PC-3 (cell line): ENCODE measurements around the gene TNFSF10. TPM values are rescaled to one million over a fixed set of nuclear protein-coding genes. Genes with fewer than 3 reads are reported as not detected.

Experiments used
- ATAC-seq: fragments of 200-7000 bp; cut with Tn5 transposase; 2 replicates; pipeline ENCODE4 v1.9.1; 2020; ENCODE audit warnings: mild to moderate bottlenecking, moderate library complexity
- BruUV-seq: library from RNA; stranded (reverse); fragments of 400-500 nt; replicated peaks from 2 replicates; lab custom pipeline; 2021; lab: Mats Ljungman, UMichigan
- CTCF ChIA-PET: fragments of 300-600 bp; sonication (Branson Sonifier 250); formaldehyde crosslinking; loops from one replicate; lab custom pipeline; 2022; ENCODE audit warnings: antibody characterized with exemption; lab: Charles Lee
- POLR2A ChIA-PET: fragments of 300-600 bp; sonication (Branson Sonifier 250); formaldehyde crosslinking; loops from one replicate; lab custom pipeline; 2022; ENCODE audit warnings: antibody characterized with exemption; ENCODE audit not compliant: unreplicated experiment; lab: Charles Lee
- DNase-seq: peaks from one replicate; pipeline ENCODE4 v3.0.0-alpha.2; 2015
- H2AFZ ChIP-seq: fragments of 300-600 bp; sonication (generic); 2 replicates; pipeline ENCODE4 v1.6.0; 2016; ENCODE audit warnings: antibody characterized with exemption, low read length
- H3F3A ChIP-seq: fragments of 300-600 bp; sonication (generic); one replicate; pipeline ENCODE4 v1.6.0; 2017; ENCODE audit warnings: antibody characterized with exemption, low read length, control low read depth, mild to moderate bottlenecking; ENCODE audit not compliant: unreplicated experiment
- H3K27ac ChIP-seq: fragments of 300-600 bp; sonication (generic); 2 replicates; pipeline ENCODE4 v1.5.1; 2016; ENCODE audit warnings: mild to moderate bottlenecking, low read length
- H3K27me3 ChIP-seq: fragments of 300-600 bp; sonication (generic); 2 replicates; pipeline ENCODE4 v1.6.1; 2016; ENCODE audit warnings: low read length, mixed read lengths
- H3K36me3 ChIP-seq: fragments of 300-600 bp; sonication (generic); 2 replicates; pipeline ENCODE4 v1.6.1; 2016; ENCODE audit warnings: low read depth, mixed run types, low read length, mixed read lengths
- H3K4me1 ChIP-seq: fragments of 300-600 bp; sonication (generic); 2 replicates; pipeline ENCODE4 v1.5.1; 2016; ENCODE audit warnings: low read length; ENCODE audit not compliant: insufficient read depth
- H3K4me2 ChIP-seq: fragments of 300-600 bp; sonication (generic); 2 replicates; pipeline ENCODE4 v1.6.0; 2016; ENCODE audit warnings: low read length
- H3K4me3 ChIP-seq: fragments of 300-600 bp; sonication (generic); 2 replicates; pipeline ENCODE4 v1.5.1; 2016; ENCODE audit warnings: mild to moderate bottlenecking, low read length, mixed read lengths
- H3K79me2 ChIP-seq: fragments of 300-600 bp; sonication (generic); 2 replicates; pipeline ENCODE4 v1.6.1; 2017; ENCODE audit warnings: low read length, mixed read lengths
- H3K9ac ChIP-seq: fragments of 300-600 bp; sonication (generic); 2 replicates; pipeline ENCODE4 v1.6.0; 2016; ENCODE audit warnings: mild to moderate bottlenecking, low read length
- H3K9me2 ChIP-seq: fragments of 300-600 bp; sonication (generic); replicated peaks from 2 replicates; pipeline ENCODE4 v1.6.1; 2016; ENCODE audit warnings: mixed run types, low read length, mixed read lengths
- H3K9me3 ChIP-seq: fragments of 300-600 bp; sonication (generic); 2 replicates; pipeline ENCODE4 v1.6.1; 2016; ENCODE audit warnings: low read length, mixed read lengths
- H4K20me1 ChIP-seq: fragments of 300-600 bp; sonication (generic); 2 replicates; pipeline ENCODE4 v1.6.1; 2016; ENCODE audit warnings: low read length, mixed read lengths
- CTCF ChIP-seq: fragments of 300-600 bp; sonication (generic); conservative IDR thresholded peaks from 2 replicates; pipeline ENCODE4 v1.5.1; 2017; ENCODE audit warnings: antibody characterized with exemption, low read depth, mild to moderate bottlenecking, low read length
- EZH2 ChIP-seq: fragments of 300-600 bp; sonication (generic); IDR thresholded peaks from one replicate; pipeline ENCODE4 v1.6.1; 2017; ENCODE audit warnings: antibody characterized with exemption, mild to moderate bottlenecking, low read length; ENCODE audit not compliant: unreplicated experiment
- EZH2phosphoT487 ChIP-seq: fragments of 300-600 bp; sonication (generic); IDR thresholded peaks from 2 replicates; pipeline ENCODE4 v1.6.1; 2018; ENCODE audit warnings: mild to moderate bottlenecking, antibody characterized with exemption, low read length, borderline replicate concordance
- intact Hi-C: fragments of 100-400 bp; cut with micrococcal nuclease; formaldehyde crosslinking; loops from 2 replicates; pipeline ENCODE4 v1.9.0; 2023
- total RNA-seq: library from RNA; depleted of rRNA; stranded (reverse); fragments of >200 nt; gene quantifications from 2 replicates; pipeline ENCODE4 v1.2.3, GENCODE V29; 2014

TNFSF10 gene
- total RNA-seq, 1 experiment from 2014 or later, result 0.58 TPM

- ChIA-PET POLR2A (no interaction called here), CTCF (no interaction called here)
- Histone ChIP-seq H2AFZ (no peak overlapping the region), H3K79me2 (no peaks in the 10 kb centered on the region), H3K9me3 (no peaks in the 10 kb centered on the region), H4K20me1 (no peaks in the 10 kb centered on the region), H3K36me3 (no peaks in the 10 kb centered on the region), H3K27me3 (no peaks in the 10 kb centered on the region), H3K27ac (no peak overlapping the region), H3K9me2 (no peaks in the 10 kb centered on the region), H3K9ac (no peak overlapping the region), H3F3A (no peaks in the 10 kb centered on the region), H3K4me3 (no peak overlapping the region), H3K4me2 (no peak overlapping the region), H3K4me1 (peaks cover 20% of the 10 kb centered on the region)
- BruUV-seq, result no TSS peak
- ATAC-seq (no peak), DNase-seq (no peak)
- TF ChIP-seq EZH2phosphoT487, result no peak
- TF ChIP-seq EZH2, result no peak
- no peak for TF ChIP-seq CTCF
- intact Hi-C loops, result no loop called here
These were observed 25.9 kb upstream of the TNFSF10 start for GRCh38 chr3:172549144-172549543.

GRCh38 chr3:172546628-172547214 is 23.5 kb upstream of the TNFSF10 start:
- Histone ChIP-seq H3K79me2 (no peaks in the 10 kb centered on the region), H3K4me1 (peaks cover 20% of the 10 kb centered on the region), H2AFZ (no peak overlapping the region), H3F3A (no peaks in the 10 kb centered on the region), H3K4me2 (peak overlapping the region; percentile 72), H3K27me3 (no peaks in the 10 kb centered on the region), H3K9ac (no peak overlapping the region), H3K27ac (no peak overlapping the region), H4K20me1 (no peaks in the 10 kb centered on the region), H3K36me3 (no peaks in the 10 kb centered on the region), H3K4me3 (peak overlapping the region; percentile 29; the same call in 1 of the 2 replicates), H3K9me3 (no peaks in the 10 kb centered on the region), H3K9me2 (no peaks in the 10 kb centered on the region)
- intact Hi-C loops, result no loop called here
- DNase-seq (no peak), ATAC-seq (no peak)
- ChIA-PET POLR2A (no interaction called here), CTCF (interaction anchor here (0.7 kb wide), 1 partner anchor 37 kb away, joined by 5 read pairs; no protein-coding TSS in a partner anchor)
- BruUV-seq, result no TSS peak
- TF ChIP-seq EZH2 (no peak), CTCF (no peak)

GRCh38 chr3:172546105-172546504 is 22.9 kb upstream of the TNFSF10 start:
- Histone ChIP-seq H3K27ac (no peak overlapping the region), H3K9ac (no peak overlapping the region), H3K9me2 (no peaks in the 10 kb centered on the region), H3K4me1 (peaks cover 20% of the 10 kb centered on the region), H3K79me2 (no peaks in the 10 kb centered on the region), H4K20me1 (no peaks in the 10 kb centered on the region), H3K9me3 (no peaks in the 10 kb centered on the region), H3K4me3 (peak overlapping the region; percentile 29; the same call in 1 of the 2 replicates), H3K27me3 (no peaks in the 10 kb centered on the region), H3K4me2 (peak overlapping the region; percentile 72), H3K36me3 (no peaks in the 10 kb centered on the region), H2AFZ (no peak overlapping the region), H3F3A (no peaks in the 10 kb centered on the region)
- CTCF ChIA-PET, result no interaction called here
- no TSS peak for BruUV-seq
- ATAC-seq, result peak; percentile 65
- intact Hi-C loops, result no loop called here
- DNase-seq, result peak; percentile 87
- TF ChIP-seq CTCF (no peak), EZH2phosphoT487 (no peak), EZH2 (no peak)
- POLR2A ChIA-PET, result no interaction called here
